NCI-H146 treated with DMSO at 0.1 percent for 48 hours (cell line): ENCODE results near the gene SLC9A9.

Source experiments
- DNase-seq: peaks from one replicate; lab custom pipeline; 2025; ENCODE audit not compliant: unreplicated experiment; lab: John Stamatoyannopoulos, UW

SLC9A9 gene

GRCh38 chr3:143363276-143363675 is 485.0 kb downstream of the SLC9A9 start:
- no peak for DNase-seq

- no peak for DNase-seq
Observed at GRCh38 chr3:143362115-143362991, 485.9 kb downstream of the SLC9A9 start.

GRCh38 chr3:143361589-143361988 is 486.7 kb downstream of the SLC9A9 start:
- no peak for DNase-seq

- DNase-seq = no peak
Observed at GRCh38 chr3:143360244-143360643, 488.0 kb downstream of the SLC9A9 start.

- DNase-seq = peak; percentile 100
Observed at GRCh38 chr3:143358793-143359491, 489.3 kb downstream of the SLC9A9 start.

- peak; percentile 89 for DNase-seq
Observed at GRCh38 chr3:143358155-143358792, 490.0 kb downstream of the SLC9A9 start.

GRCh38 chr3:143357700-143358099 is 490.6 kb downstream of the SLC9A9 start:
- no peak for DNase-seq

- DNase-seq = no peak
Observed at GRCh38 chr3:143356839-143357238, 491.4 kb downstream of the SLC9A9 start.

- no peak for DNase-seq
Observed at GRCh38 chr3:143354342-143354741, 493.9 kb downstream of the SLC9A9 start.

GRCh38 chr3:143352850-143353550 is 495.3 kb downstream of the SLC9A9 start:
- DNase-seq = no peak

- no peak for DNase-seq
Observed at GRCh38 chr3:143351895-143352608, 496.2 kb downstream of the SLC9A9 start.

GRCh38 chr3:143351354-143351753 is 496.9 kb downstream of the SLC9A9 start:
- no peak for DNase-seq

GRCh38 chr3:143349455-143349854 is 498.8 kb downstream of the SLC9A9 start:
- DNase-seq = no peak

- peak; percentile 24 for DNase-seq
Observed at GRCh38 chr3:143348486-143349327, 499.6 kb downstream of the SLC9A9 start.

- DNase-seq = no peak
Observed at GRCh38 chr3:143344516-143345165, 503.6 kb downstream of the SLC9A9 start.

- DNase-seq = no peak
Observed at GRCh38 chr3:143343944-143344343, 504.3 kb downstream of the SLC9A9 start.

GRCh38 chr3:143343031-143343430 is 505.2 kb downstream of the SLC9A9 start:
- DNase-seq = no peak

GRCh38 chr3:143339451-143339850 is 508.8 kb downstream of the SLC9A9 start:
- no peak for DNase-seq

GRCh38 chr3:143337387-143337786 is 510.9 kb downstream of the SLC9A9 start:
- no peak for DNase-seq
